Measurements from ENCODE around the gene KIF26B. TPM values are rescaled to one million over a fixed set of nuclear protein-coding genes. Genes with fewer than 3 reads are reported as not detected.
"Not testable (repeated sequence)": the region's sequence is repeated elsewhere in the genome, so short reads cannot be mapped to it uniquely, and the experiment has no call there.

The KIF26B gene
- total RNA-seq, 1 donor from 2014 or later = 5.1 TPM

GRCh38 chr1:245666412-245666811 is 511.6 kb downstream of the KIF26B start:
- no peaks in the 10 kb centered on the region for H3K4me1 Mint-ChIP-seq (ENCODE audit: low read depth)
- no peaks in the 10 kb centered on the region for H3K27me3 Mint-ChIP-seq
- H3K36me3 Mint-ChIP-seq (ENCODE audit: insufficient read depth) = no peaks in the 10 kb centered on the region
- H3K4me3 Mint-ChIP-seq (ENCODE audit: low read depth) = no peak overlapping the region
- DNase-seq (ENCODE audit: low spot score, unreplicated experiment) = no peak
- H3K27ac Mint-ChIP-seq = no peak overlapping the region
- no peak for TF ChIP-seq CTCF (IDR thresholded peaks at IDR 0.05; ENCODE audit: unreplicated experiment)
- peaks cover 3% of the 10 kb centered on the region for H3K9me3 Mint-ChIP-seq (ENCODE audit: low read depth)

- Mint-ChIP-seq H3K36me3 (ENCODE audit: insufficient read depth) (no peaks in the 10 kb centered on the region), H3K9me3 (ENCODE audit: low read depth) (peaks cover 3% of the 10 kb centered on the region), H3K27ac (no peak overlapping the region), H3K4me3 (ENCODE audit: low read depth) (no peak overlapping the region), H3K4me1 (ENCODE audit: low read depth) (peaks cover 11% of the 10 kb centered on the region), H3K27me3 (no peaks in the 10 kb centered on the region)
- no peak for TF ChIP-seq CTCF (IDR thresholded peaks at IDR 0.05; ENCODE audit: unreplicated experiment)
- DNase-seq (ENCODE audit: low spot score, unreplicated experiment) = no peak
Measured at GRCh38 chr1:245671349-245671748, 516.6 kb downstream of the KIF26B start.

DNA sequence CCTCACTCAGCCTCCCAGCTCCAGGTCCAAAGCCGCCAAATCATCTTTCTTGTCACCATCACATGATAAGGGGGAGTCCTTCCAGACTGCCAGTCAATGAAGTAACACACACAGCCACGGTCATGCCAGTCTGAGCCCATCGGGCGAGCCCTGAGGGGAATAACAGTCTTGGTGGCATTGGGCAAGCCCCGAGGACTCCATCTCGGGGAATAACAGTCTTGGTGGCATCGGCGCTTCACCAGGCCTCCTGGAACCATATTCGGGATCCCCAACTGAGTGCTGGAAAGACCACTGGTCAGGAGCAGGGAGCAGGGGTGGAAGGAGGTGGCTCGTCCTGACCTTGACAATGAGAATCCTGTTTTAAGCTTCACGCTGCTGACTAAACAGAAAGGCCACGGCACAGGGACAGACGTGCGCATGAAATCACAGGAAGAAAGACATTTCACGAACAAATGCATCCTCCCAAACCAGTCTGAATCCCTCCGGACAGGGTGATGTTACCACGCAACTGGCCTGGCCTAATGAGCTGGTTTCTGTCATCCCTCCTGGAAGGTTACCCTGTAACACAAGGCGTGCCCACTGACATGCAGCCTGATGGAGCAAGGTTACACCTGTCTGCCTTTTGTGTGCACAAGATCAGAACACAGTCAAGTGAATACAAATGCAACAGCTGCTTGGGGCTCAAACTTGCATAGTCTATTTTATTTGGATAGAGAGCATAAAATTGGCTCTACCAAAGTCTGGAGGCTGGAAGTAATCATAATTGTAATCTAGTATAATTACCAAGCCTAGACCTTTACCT is 517.4 kb downstream of the KIF26B start:
- H3K9me3 Mint-ChIP-seq (ENCODE audit: low read depth) = peaks cover 3% of the 10 kb centered on the region
- no peak for DNase-seq (ENCODE audit: low spot score, unreplicated experiment)
- no peak overlapping the region for H3K4me3 Mint-ChIP-seq (ENCODE audit: low read depth)
- no peak for TF ChIP-seq CTCF (IDR thresholded peaks at IDR 0.05; ENCODE audit: unreplicated experiment)
- no peaks in the 10 kb centered on the region for H3K27me3 Mint-ChIP-seq
- H3K36me3 Mint-ChIP-seq (ENCODE audit: insufficient read depth) = no peaks in the 10 kb centered on the region
- peaks cover 11% of the 10 kb centered on the region for H3K4me1 Mint-ChIP-seq (ENCODE audit: low read depth)
- H3K27ac Mint-ChIP-seq = peak overlapping the region; percentile 48

- H3K4me3 Mint-ChIP-seq (ENCODE audit: low read depth); H3K27me3 Mint-ChIP-seq; DNase-seq (ENCODE audit: low spot score, unreplicated experiment); H3K36me3 Mint-ChIP-seq (ENCODE audit: insufficient read depth); H3K27ac Mint-ChIP-seq; H3K9me3 Mint-ChIP-seq (ENCODE audit: low read depth): not testable (repeated sequence)
- peaks cover 11% of the 10 kb centered on the region for H3K4me1 Mint-ChIP-seq (ENCODE audit: low read depth)
Measured at GRCh38 chr1:245672836-245673656, 518.3 kb downstream of the KIF26B start.

- no peak for DNase-seq (ENCODE audit: low spot score, unreplicated experiment)
- Mint-ChIP-seq H3K36me3 (ENCODE audit: insufficient read depth) (no peaks in the 10 kb centered on the region), H3K4me1 (ENCODE audit: low read depth) (peaks cover 11% of the 10 kb centered on the region), H3K4me3 (ENCODE audit: low read depth) (no peak overlapping the region), H3K27me3 (no peaks in the 10 kb centered on the region), H3K27ac (no peak overlapping the region), H3K9me3 (ENCODE audit: low read depth) (peaks cover 3% of the 10 kb centered on the region)
- no peak for TF ChIP-seq CTCF (IDR thresholded peaks at IDR 0.05; ENCODE audit: unreplicated experiment)
Measured at GRCh38 chr1:245673881-245674414, 519.2 kb downstream of the KIF26B start.

Measured in progenitor cell of endocrine pancreas (in vitro differentiated cells).